Right ventricle myocardium superior (tissue), 1 donor: ENCODE results near the gene BCAT1. TPM values are rescaled to one million over a fixed set of nuclear protein-coding genes. Genes with fewer than 3 reads are reported as not detected.

ENCODE experiments used
- ATAC-seq: fragments of 200-7000 bp; cut with Tn5 transposase; one replicate; pipeline ENCODE4 v1.9.1; 2020; ENCODE audit warnings: mild to moderate bottlenecking; ENCODE audit not compliant: poor library complexity
- DNase-seq: peaks from one replicate; pipeline ENCODE4 v3.0.0-alpha.2; 2020
- intact Hi-C: fragments of 100-400 bp; cut with DNase I; formaldehyde crosslinking; loops from one replicate; pipeline ENCODE4 v1.11.2; 2022
- total RNA-seq: library from RNA; stranded (reverse); fragmentation: NEBNext Ultra II Directional; extraction: Animal tissue kit (Norgen Biotek cat#: 25700); gene quantifications from one replicate; pipeline ENCODE4 v1.2.1, GENCODE V29; 2021
- donor health status: DM: no; HTN: yes; CAD: no; lungs with severe emphysema.

Gene BCAT1
- total RNA-seq, 1 donor from 2014 or later, result 5.1 TPM

DNA sequence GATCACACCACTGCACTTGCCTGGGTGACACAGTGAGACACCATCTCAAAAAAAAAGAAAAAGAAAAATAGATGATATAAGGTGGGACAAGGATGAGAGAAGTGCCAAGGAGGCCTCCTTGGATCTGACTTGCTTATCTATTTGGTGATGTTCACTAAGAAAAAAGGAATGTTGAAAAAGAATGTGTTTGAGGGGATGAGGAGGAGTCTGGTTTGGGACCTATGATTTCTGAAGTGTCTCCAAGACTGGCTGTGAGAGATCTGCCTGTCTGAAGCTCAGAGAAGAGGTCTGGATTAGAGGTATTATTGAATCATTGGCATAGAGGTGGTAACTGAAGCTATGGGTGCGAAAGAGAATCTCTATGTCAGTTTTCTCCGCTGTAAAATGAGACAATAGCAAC lies 42.8 kb downstream of the BCAT1 start:
- DNase-seq, result no peak
- intact Hi-C loops, result no loop called here
- no peak for ATAC-seq

DNA sequence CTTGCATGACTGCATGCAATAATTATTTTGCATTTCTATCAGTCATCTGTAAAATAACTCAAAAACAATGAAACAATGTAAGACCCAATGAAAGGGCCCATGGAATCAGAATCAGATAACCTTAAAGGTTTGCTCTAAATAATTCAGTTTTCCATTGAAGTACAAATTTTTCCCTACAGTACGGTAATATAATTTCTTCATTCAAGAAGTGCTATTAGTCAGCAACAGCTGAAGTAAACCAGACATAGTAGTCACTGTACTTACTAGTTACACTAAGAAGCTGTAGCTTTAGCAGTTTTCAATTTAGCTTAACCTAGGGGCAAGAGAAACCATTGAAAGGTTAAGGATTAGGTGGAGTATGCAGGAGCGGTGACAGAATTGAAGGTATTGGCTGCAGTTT lies 43.5 kb downstream of the BCAT1 start:
- intact Hi-C loops, result no loop called here
- DNase-seq (no peak), ATAC-seq (no peak)

DNA sequence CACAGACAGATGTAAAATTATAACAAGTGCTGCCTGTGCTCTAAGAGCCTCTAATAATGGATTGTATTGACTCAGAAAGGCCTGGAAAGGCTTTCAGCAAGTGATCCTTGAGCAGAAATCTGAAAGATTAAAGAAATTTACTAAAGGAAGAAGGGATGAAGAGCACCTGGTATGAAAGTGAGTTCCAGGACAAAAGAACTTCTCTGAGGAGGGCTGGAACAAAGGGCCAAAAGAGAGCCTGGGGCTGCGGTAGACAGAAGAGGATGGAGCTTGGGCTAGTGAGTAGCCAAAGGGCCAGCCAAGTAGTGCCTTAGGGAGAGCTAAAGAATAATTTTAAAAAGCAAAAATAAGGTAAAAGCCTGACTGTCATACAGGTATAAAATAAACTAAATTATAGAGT lies 44.0 kb downstream of the BCAT1 start:
- DNase-seq, result no peak
- intact Hi-C loops, result no loop called here
- no peak for ATAC-seq

DNA sequence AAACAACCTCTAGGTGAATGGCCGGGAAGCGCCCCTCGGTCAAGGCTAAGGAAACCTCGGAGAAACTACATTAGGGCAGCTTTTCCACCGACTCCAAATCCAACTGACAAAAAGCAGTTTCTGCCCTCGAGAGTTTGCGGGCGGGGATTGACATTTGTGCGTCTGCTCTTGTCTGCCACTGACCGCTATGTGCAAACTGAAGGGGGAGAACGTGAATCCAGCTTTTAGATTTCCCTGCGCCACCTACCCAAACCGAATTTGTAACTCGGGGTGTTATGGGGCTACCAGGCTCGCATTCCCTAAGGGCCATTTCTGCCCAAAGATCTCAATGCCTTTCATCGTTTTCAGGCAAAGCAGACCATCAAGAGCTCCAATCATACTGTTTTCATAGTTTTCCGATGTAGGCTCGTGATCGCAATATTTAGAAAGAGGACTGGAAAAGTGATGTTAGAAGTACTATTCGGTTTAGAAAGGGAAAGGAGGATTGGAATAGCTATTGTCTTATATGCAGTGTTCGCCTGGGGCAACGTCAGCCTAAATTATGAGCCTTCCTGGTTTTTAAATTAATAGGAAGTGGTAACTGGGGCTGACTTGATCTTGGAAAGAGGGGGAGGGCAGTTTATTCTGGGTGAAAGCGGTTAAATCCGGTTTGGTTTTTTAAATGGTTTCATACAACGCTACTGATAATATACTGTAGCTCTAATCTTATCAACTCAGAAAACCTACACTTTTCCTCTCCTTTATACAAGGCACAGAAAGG lies 45.4 kb downstream of the BCAT1 start:
- peak; percentile 52 for ATAC-seq
- intact Hi-C loops, result no loop called here

DNA sequence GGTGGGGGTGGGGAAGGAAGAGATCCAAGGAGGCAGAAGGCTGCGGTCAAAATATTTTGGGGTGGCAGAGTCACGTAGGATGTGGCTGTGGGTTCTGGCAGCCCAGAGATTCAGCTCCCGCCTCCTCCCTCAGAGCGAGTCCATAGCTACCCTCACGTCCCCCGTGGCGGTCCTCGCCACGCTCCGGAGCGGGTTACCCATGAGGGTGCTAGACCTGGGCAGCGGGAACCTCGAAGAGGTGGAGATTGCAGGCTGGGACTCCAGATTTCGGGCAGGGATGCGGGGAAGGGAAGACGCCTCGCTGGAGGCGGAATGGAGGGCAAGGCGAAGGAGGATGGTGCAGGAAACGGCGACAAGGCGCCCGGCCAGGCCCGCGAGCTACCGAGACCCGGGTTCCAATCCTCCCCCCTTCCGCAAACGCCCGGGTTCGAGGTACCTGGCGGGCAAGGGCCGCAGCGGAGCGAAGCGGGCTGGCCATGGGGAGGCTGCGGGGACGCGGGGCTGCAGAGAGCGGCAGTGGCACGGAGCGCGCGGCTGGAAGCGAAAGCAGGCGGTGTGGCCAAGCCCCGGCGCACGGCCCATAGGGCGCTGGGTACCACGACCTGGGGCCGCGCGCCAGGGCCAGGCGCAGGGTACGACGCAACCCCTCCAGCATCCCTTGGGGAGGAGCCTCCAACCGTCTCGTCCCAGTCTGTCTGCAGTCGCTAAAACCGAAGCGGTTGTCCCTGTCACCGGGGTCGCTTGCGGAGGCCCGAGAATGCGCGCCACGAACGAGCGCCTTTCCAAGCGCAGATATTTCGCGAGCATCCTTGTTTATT lies 46.2 kb downstream of the BCAT1 start:
- intact Hi-C loops, result no loop called here
- ATAC-seq (peak; percentile 71), DNase-seq (peak; percentile 62)

More for the DNA sequence above, 45.4 kb downstream of the BCAT1 start:
- no peak for DNase-seq

DNA sequence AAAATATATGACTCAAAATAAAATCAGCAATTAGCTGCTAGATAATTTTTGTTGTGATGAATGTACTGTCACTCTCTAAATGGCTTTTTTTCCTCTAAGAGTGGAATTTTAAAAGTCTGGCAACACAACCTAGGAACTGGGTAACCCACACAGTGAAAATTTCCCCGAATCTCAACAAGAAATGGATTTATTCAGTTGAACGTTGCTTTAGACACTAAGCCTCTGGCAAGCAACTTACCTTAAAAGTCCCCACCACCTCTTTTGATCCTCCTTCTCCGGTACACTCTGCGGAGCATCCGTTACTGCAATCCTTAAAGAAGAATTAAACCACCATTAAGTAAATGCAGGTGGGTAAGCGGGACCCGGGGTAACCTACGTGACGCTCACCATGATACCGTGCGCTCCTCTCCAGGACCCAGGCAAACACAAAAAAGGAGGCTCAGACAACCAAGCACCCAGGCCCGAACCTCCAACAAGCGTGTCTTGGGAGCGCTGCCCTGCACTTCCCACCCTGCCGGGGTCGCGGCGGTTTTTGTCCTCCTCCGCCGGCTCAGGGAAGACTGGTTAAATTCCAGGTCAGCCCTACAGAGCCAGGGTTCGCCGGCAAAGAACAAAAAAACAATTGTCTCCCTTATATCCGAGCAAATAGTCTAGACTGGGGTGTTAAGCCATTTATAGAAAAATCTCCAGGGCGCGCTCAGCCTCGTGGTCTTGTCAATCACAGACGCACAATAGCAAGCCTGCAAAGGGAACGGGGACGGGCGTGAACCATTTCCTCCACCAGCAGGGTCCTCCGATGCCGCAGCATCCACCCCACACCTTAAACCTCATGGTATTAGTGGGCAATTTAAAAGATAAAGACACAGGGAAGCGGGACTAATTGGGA lies 47.1 kb downstream of the BCAT1 start:
- intact Hi-C loops, result no loop called here
- DNase-seq (peak; percentile 47), ATAC-seq (peak; percentile 33)

DNA sequence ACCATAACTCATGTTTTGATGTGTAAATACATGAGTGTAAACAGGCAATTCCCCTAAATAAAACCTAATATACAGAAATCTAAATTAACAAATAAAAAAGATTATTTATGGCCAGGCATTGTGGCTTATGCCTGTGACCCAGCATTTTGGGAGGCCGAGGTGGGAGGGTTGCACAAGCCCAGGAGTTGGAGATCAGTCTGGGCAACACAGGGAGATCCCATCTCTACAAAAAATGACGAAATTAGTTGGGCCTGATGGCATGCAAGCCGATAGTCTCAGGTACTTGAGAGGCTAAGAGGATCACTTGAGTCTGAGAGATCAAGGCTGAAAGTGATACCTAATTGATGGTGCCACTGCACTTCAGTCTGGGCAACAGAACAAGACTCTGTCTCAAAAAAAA lies 48.7 kb downstream of the BCAT1 start:
- no peak for ATAC-seq
- intact Hi-C loops, result no loop called here

DNA sequence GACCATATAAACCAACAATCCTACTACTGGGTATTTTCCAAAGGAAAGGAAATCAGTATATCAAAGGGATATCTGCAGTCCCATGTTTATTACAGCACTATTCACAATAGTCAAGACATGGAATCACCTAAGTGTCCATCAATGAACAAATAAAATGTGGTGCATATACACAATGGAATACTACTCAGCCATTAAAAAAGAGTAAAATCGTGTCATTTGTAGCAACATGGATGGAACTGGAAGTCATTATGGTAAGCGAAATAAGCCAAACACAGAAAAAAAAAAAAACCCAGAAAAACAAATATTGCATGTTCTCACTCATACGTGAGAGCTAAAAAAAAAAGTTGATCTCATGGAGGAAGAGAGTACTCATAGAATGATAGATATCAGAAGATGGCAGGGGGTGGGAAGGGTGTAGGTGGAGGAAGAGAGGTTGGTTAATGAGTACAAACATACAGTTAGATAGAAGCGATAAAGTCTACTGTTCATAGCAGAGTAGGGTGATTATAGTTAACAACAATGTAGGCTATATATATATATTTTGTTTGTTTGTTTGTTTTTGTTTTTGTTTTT lies 49.3 kb downstream of the BCAT1 start:
- DNase-seq (no peak), ATAC-seq (no peak)
- intact Hi-C loops, result no loop called here

More for the DNA sequence above, 48.7 kb downstream of the BCAT1 start:
- DNase-seq, result no peak

DNA sequence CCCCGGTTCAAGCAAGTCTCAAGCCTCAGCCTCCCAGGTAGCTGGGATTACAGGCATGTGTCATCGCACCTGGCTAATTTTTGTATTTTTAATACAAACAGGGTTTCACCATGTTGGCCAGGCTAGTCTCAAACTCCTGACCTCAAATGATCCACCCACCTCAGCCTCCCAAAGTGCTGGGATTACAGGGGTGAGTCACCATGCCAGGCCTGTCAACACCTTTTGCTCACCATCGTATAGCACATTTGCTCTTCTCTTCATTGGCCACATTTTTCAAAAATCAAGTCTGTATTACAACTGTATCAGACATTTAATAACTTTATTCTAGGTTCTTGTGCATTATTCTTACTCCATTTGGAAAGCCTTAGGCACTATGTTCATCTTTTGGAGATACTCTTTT lies 50.3 kb downstream of the BCAT1 start:
- intact Hi-C loops, result no loop called here
- DNase-seq (no peak), ATAC-seq (no peak)

DNA sequence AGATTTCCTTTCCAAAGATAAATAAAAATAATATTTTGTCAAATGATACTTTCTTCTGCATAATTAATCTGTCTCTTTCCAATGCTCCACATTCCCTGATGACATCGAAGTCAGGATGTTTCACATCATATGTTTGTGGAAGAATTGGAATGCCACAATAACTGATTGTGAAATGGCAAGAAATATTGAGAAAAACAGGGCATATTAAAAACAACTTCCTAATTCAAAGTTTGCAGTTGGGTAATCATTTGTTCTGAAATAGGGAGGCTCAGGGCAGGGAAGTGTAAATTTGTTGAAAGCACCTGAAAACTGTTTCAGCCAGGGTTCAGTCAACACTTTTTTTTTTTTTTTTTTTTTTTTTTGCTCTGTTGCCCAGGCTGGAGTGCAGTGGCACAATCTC lies 50.7 kb downstream of the BCAT1 start:
- ATAC-seq, result no peak
- intact Hi-C loops, result no loop called here

DNA sequence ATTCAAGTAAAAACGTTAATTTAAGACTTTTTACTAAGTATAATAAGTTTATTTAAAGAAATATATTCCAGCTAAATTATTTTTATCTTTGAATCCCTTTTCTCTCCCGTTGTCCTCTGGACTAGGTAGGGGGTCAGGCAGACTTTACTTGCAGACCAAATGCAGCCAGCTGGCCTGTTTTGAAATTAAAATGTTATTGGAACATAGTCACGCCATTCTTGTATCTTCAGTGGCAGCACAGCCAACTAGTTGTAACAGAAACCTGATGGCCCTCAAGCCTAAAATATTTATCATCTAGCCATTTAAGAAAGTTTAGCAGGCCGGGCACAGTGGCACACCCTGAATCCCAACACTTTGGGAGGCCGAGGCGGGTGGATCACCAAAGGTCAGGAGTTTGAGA lies 52.7 kb downstream of the BCAT1 start:
- intact Hi-C loops, result no loop called here
- no peak for DNase-seq
- peak; percentile 29 for ATAC-seq

More for the DNA sequence above, 50.7 kb downstream of the BCAT1 start:
- DNase-seq, result no peak

DNA sequence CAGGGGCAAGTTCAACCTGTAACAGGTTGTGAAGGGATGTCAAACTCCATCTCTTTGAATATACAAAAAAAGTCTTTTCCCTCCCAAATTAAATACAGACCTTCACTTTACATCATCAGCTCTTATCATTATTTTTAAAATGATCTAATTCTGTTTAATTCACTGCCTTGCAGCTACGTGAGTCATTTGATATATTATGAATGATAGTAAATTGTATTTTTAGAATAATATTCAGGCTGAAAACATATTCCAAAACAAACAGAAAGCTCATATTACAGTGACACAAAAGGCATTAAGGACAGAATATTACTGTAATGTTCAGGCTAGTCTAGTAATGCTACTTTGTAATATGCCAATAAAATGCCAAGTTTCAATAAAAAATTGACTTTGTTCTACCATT lies 53.3 kb downstream of the BCAT1 start:
- intact Hi-C loops, result no loop called here
- ATAC-seq, result no peak

DNA sequence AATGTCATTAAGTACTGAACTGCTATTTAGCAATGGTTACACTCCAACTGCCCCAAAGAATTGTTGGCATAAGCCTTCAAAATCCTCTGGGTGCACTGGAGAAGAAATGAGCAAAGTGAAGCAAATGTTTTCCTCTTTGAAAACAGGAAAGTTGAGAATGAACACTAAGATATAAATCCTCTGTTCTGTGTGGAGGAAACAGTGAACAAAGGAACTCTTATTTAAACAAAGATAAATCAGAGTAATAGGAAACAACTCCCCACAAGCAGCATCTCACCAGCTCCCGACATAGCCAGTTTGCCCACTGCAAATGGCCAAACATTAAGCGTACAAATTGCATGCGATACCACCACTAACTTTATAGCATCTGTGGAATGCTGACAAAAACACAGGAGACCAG lies 54.0 kb downstream of the BCAT1 start:
- intact Hi-C loops, result no loop called here
- no peak for ATAC-seq
- no peak for DNase-seq

More for the DNA sequence above, 53.3 kb downstream of the BCAT1 start:
- DNase-seq, result no peak

DNA sequence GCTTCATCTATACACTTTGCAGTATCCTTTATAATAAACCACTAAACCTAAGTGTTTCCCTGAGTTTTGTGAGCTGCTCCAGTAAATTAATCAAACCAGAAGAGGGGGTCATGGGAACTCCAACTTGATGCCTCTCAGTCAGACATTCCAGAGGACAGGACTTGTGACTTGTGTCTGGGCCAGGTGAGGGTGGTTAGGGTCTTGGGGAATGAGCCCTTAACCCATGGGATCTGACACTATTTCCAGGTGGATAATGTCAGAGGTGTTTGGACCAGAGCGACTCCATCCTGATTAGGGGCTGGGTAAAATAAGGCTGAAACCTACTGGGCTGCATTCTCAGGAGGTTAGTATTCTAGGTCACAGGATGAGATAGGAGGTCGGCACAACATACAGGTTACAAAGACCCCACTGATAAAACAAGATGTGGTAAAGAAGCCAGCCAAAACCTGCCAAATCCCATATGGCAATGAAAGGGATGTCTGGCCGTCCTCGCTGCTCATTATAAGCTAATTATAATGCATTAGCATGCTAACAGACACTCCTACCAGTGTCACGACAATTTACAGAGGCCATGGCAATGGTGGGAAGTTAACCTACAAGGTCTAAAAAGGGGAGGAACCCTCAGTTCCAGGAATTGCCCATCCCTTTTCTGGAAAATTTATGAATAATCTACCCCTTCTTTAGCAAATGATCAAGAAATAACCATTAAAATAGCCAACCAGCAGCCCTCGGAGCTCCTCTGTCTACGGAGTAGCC lies 58.7 kb downstream of the BCAT1 start:
- no peak for ATAC-seq
- no peak for DNase-seq
- intact Hi-C loops, result no loop called here

DNA sequence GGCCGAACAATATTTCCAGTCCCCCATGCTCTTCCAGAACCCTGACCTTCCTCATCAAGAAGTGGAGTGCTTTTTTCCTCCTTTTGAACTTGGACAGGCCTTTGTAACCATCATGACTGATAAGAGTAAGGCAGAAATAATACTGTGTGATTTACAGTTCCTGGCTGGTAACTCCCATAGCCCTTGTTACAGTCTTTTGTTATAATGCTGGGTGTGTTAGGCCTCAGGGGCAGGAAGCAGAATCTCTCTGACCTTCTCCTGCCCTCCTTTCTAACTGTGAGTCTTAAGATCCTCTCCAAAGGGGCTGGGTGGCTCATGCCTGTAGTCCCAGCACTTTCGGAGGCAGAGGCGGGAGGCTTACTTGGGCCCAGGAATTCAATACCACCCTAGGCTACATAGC lies 59.5 kb downstream of the BCAT1 start:
- DNase-seq (no peak), ATAC-seq (no peak)
- intact Hi-C loops, result no loop called here

DNA sequence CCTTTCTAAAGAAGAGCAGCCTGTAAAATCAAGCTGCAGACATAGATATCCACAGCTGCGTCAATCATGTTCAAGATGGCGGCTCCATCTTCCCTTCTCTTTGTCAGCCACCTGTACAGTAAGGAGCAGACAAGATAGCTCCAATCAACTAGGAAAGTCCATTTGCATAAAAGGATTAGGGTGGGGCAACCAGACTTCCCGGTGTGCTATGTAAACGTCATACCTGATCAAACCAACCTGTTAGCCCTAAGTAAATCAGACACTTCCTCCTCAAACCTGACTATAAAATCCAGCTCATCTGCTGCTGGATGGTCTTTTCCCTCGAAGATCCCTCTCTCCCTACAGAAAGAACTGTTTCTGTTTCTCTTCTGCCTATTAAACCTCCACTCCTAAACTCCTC lies 60.1 kb downstream of the BCAT1 start:
- ATAC-seq, result no peak
- intact Hi-C loops, result no loop called here
- DNase-seq, result no peak

DNA sequence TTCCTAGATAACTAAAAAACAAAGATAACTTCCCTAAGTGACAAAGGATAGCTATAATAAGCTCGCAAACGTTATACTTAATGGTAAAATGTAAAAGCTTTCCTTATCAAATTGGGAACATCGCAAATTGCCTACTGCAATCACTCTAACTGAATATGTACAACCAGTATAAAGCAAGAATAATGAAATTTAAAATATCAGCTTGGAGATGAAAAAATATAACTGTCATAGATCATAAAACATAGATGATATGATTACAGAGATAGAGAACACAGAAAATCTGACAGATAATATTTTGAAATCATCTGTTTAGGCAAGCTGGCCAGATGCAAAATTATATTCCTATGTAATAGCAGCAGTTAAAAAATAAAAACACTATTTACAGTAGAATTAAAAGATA lies 64.0 kb downstream of the BCAT1 start:
- no peak for ATAC-seq
- intact Hi-C loops, result no loop called here
- no peak for DNase-seq

DNA sequence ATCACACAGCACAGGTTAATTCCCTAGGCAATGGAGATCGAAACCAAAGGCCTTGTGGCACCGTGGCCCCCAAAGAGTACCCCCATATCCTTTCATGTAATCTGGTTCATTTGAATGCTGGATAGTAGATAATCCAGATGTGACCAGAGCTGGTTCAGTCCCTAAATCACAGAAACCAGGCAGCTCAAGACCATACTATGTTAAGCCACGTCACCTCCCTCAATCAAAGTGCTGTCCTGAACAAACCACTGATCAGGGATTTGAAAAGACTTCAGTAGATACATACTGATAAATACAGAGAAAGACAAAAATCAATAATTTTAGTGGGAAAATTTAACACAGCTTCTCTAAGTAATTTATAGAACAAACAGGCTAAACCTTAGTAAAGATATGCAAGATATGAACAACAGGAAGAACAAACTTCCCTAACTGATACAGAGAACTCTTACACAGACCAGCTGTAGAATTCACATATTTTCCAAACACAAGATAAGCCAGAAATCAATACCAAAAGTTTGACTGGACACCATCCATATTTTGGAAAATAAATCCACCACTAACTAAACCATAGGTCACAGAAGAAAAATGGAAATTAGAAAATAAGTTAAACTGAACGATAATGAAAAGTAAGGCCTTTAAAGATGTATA lies 67.1 kb downstream of the BCAT1 start:
- intact Hi-C loops, result no loop called here
- DNase-seq (no peak), ATAC-seq (no peak)
